Stimulated activated CD8-positive, alpha-beta memory T cell treated with anti-CD3 and anti-CD28 coated beads, Interleukin-15, amount 100 ng/mL, for 48 hours (primary cell): ENCODE measurements around the gene STK32B.

Experiments
- DNase-seq, 2 donors: peaks; one replicate each; pipeline ENCODE4 v3.0.0-alpha.2; 2020; ENCODE audit warnings: low read depth in 2 of 2

STK32B gene

GRCh38 chr4:5067908-5068307, 16.6 kb downstream of the STK32B start:
- no peak for DNase-seq

GRCh38 chr4:5069901-5070300, 18.6 kb downstream of the STK32B start:
- DNase-seq, result no peak

GRCh38 chr4:5072948-5073347, 21.7 kb downstream of the STK32B start:
- no peak for DNase-seq

GRCh38 chr4:5078009-5078408, 26.7 kb downstream of the STK32B start:
- no peak for DNase-seq

GRCh38 chr4:5079581-5079980, 28.3 kb downstream of the STK32B start:
- no peak for DNase-seq

GRCh38 chr4:5081441-5081999, 30.2 kb downstream of the STK32B start:
- DNase-seq, result no peak

- DNase-seq, result no peak
These were observed 31.1 kb downstream of the STK32B start for GRCh38 chr4:5082376-5082775.

GRCh38 chr4:5084911-5085475, 33.7 kb downstream of the STK32B start:
- no peak for DNase-seq

GRCh38 chr4:5086535-5086934, 35.3 kb downstream of the STK32B start:
- DNase-seq, result no peak

GRCh38 chr4:5096261-5096660, 45.0 kb downstream of the STK32B start:
- DNase-seq, result no peak

GRCh38 chr4:5098176-5098575, 46.9 kb downstream of the STK32B start:
- no peak for DNase-seq

GRCh38 chr4:5100336-5100735, 49.1 kb downstream of the STK32B start:
- DNase-seq, result no peak

GRCh38 chr4:5100986-5101385, 49.7 kb downstream of the STK32B start:
- DNase-seq, result no peak

- DNase-seq, result no peak
These were observed 50.3 kb downstream of the STK32B start for GRCh38 chr4:5101571-5101970.

GRCh38 chr4:5110901-5111300, 59.6 kb downstream of the STK32B start:
- no peak for DNase-seq

GRCh38 chr4:5112333-5113095, 61.2 kb downstream of the STK32B start:
- DNase-seq, result no peak

- no peak for DNase-seq
These were observed 63.7 kb downstream of the STK32B start for GRCh38 chr4:5114950-5115349.

- no peak for DNase-seq
These were observed 67.0 kb downstream of the STK32B start for GRCh38 chr4:5118091-5118786.

- DNase-seq, result no peak
These were observed 67.9 kb downstream of the STK32B start for GRCh38 chr4:5118994-5119835.

- DNase-seq, result no peak
These were observed 68.8 kb downstream of the STK32B start for GRCh38 chr4:5120067-5120466.

- no peak for DNase-seq
These were observed 69.2 kb downstream of the STK32B start for GRCh38 chr4:5120468-5120867.

GRCh38 chr4:5122114-5122513, 70.8 kb downstream of the STK32B start:
- no peak for DNase-seq
